Skin of body (tissue), 2 donors: ENCODE results near the gene AP2A2. TPM values are rescaled to one million over a fixed set of nuclear protein-coding genes. Genes with fewer than 3 reads are reported as not detected.

Experiments
- DNase-seq: peaks from one replicate; lab custom pipeline; 2025; lab: John Stamatoyannopoulos, UW
- total RNA-seq: library from RNA; depleted of rRNA; stranded (reverse); fragments of >200 nt; gene quantifications from one replicate; pipeline ENCODE4 v1.2.3, GENCODE V29; 2014

AP2A2 gene
- total RNA-seq, 1 donor from 2014 or later: 29.1 TPM

GRCh38 chr11:995752-996420, 70.2 kb downstream of the AP2A2 start:
- DNase-seq: no peak

GRCh38 chr11:996681-997080, 71.0 kb downstream of the AP2A2 start:
- DNase-seq: no peak

- no peak for DNase-seq
Measured at GRCh38 chr11:997907-998306, 72.2 kb downstream of the AP2A2 start.

GRCh38 chr11:999009-999408, 73.3 kb downstream of the AP2A2 start:
- DNase-seq: no peak

GRCh38 chr11:1000357-1001278, 74.9 kb downstream of the AP2A2 start:
- no peak for DNase-seq

- no peak for DNase-seq
Measured at GRCh38 chr11:1001617-1002405, 76.1 kb downstream of the AP2A2 start.

- DNase-seq: no peak
Measured at GRCh38 chr11:1002406-1002984, 76.8 kb downstream of the AP2A2 start.

- DNase-seq: no peak
Measured at GRCh38 chr11:1003159-1003558, 77.5 kb downstream of the AP2A2 start.

GRCh38 chr11:1005928-1006327, 80.3 kb downstream of the AP2A2 start:
- no peak for DNase-seq

GRCh38 chr11:1006762-1007161, 81.1 kb downstream of the AP2A2 start:
- DNase-seq: no peak

- no peak for DNase-seq
Measured at GRCh38 chr11:1007279-1007678, 81.6 kb downstream of the AP2A2 start.

GRCh38 chr11:1008001-1008802, 82.5 kb downstream of the AP2A2 start:
- DNase-seq: no peak

GRCh38 chr11:1008803-1009145, 83.1 kb downstream of the AP2A2 start:
- no peak for DNase-seq

GRCh38 chr11:1009371-1009770, 83.7 kb downstream of the AP2A2 start:
- DNase-seq: no peak

- DNase-seq: no peak
Measured at GRCh38 chr11:1009991-1010390, 84.3 kb downstream of the AP2A2 start.

- DNase-seq: no peak
Measured at GRCh38 chr11:1010551-1011319, 85.1 kb downstream of the AP2A2 start.

- no peak for DNase-seq
Measured at GRCh38 chr11:1011320-1011698, 85.6 kb downstream of the AP2A2 start.

GRCh38 chr11:1012291-1012690, 86.6 kb downstream of the AP2A2 start:
- no peak for DNase-seq

- no peak for DNase-seq
Measured at GRCh38 chr11:1012740-1013630, 87.3 kb downstream of the AP2A2 start.
